Activated CD8-positive, alpha-beta T cell treated with anti-CD3 and anti-CD28 coated beads for 36 hours (primary cell): ENCODE measurements around the gene ST8SIA1. TPM values are rescaled to one million over a fixed set of nuclear protein-coding genes. Genes with fewer than 3 reads are reported as not detected.

Experiments used
- ATAC-seq: fragments of 200-7000 bp; cut with Tn5 transposase; one replicate; pipeline ENCODE4 v1.10.0; 2021; ENCODE audit warnings: mild to moderate bottlenecking, moderate library complexity
- CTCF ChIA-PET: fragments of 350-600 bp; sonication (Branson Sonifier 250); formaldehyde crosslinking; loops from one replicate; lab custom pipeline; 2021; ENCODE audit warnings: antibody characterized with exemption; lab: Charles Lee
- POLR2A ChIA-PET: fragments of 350-600 bp; sonication (Branson Sonifier 250); formaldehyde crosslinking; loops from one replicate; lab custom pipeline; 2021; ENCODE audit warnings: antibody characterized with exemption; lab: Charles Lee
- DNase-seq: peaks from one replicate; pipeline ENCODE4 v3.0.0-alpha.2; 2020
- H3K27ac Mint-ChIP-seq: one replicate; pipeline ENCODE4 v1.8.0; 2021; ENCODE audit warnings: mild to moderate bottlenecking, mixed read lengths
- H3K27me3 Mint-ChIP-seq: one replicate; pipeline ENCODE4 v1.8.0; 2021; ENCODE audit warnings: mixed read lengths
- H3K36me3 Mint-ChIP-seq: one replicate; pipeline ENCODE4 v1.8.0; 2021; ENCODE audit warnings: low read depth, mixed read lengths
- H3K4me1 Mint-ChIP-seq: one replicate; pipeline ENCODE4 v1.8.0; 2021; ENCODE audit warnings: low read depth, mixed read lengths
- H3K4me3 Mint-ChIP-seq: one replicate; pipeline ENCODE4 v1.8.0; 2021; ENCODE audit warnings: mild to moderate bottlenecking, moderate library complexity, mixed read lengths
- H3K9me3 Mint-ChIP-seq: one replicate; pipeline ENCODE4 v1.8.0; 2021; ENCODE audit warnings: mixed read lengths
- CTCF ChIP-seq: fragments of 200-600 bp; IDR thresholded peaks from one replicate; pipeline ENCODE4 v1.8.0; 2022; ENCODE audit warnings: antibody characterized with exemption, mild to moderate bottlenecking
- intact Hi-C: fragments of 100-400 bp; cut with micrococcal nuclease; formaldehyde crosslinking; loops from one replicate; pipeline ENCODE4 v1.10.0; 2022
- total RNA-seq, 2 experiments: library from RNA; stranded (reverse); gene quantifications; one replicate each; pipeline ENCODE4 v1.2.3, GENCODE V29; 2021

ST8SIA1 gene
- total RNA-seq, 2 experiments from 2014 or later, result 1.5 to 2.5 TPM

GRCh38 chr12:22264380-22264779 lies 70.1 kb downstream of the ST8SIA1 start:
- ChIA-PET POLR2A (no interaction called here), CTCF (no interaction called here)
- intact Hi-C loops, result no loop called here
- no peak for DNase-seq
- Mint-ChIP-seq H3K36me3 (no peaks in the 10 kb centered on the region), H3K27ac (no peak overlapping the region), H3K9me3 (no peaks in the 10 kb centered on the region), H3K4me1 (peaks cover 7% of the 10 kb centered on the region), H3K27me3 (peaks cover 4% of the 10 kb centered on the region), H3K4me3 (no peak overlapping the region)
- ATAC-seq, result no peak
- no peak for TF ChIP-seq CTCF

GRCh38 chr12:22262309-22262708 lies 72.2 kb downstream of the ST8SIA1 start:
- TF ChIP-seq CTCF, result no peak
- Mint-ChIP-seq H3K9me3 (no peaks in the 10 kb centered on the region), H3K4me1 (peaks cover under 1% of the 10 kb centered on the region), H3K4me3 (no peak overlapping the region), H3K27ac (no peak overlapping the region), H3K27me3 (peaks cover 4% of the 10 kb centered on the region), H3K36me3 (no peaks in the 10 kb centered on the region)
- POLR2A ChIA-PET, result interaction anchor here (0.8 kb wide), 1 partner anchor 9 kb away, joined by 3 read pairs; no protein-coding TSS in a partner anchor
- CTCF ChIA-PET, result no interaction called here
- DNase-seq, result no peak
- ATAC-seq, result no peak
- intact Hi-C loops, result no loop called here

- CTCF ChIA-PET, result no interaction called here
- no peak for TF ChIP-seq CTCF
Observed at GRCh38 chr12:22257100-22257499, 77.4 kb downstream of the ST8SIA1 start.

GRCh38 chr12:22256605-22257004 lies 77.9 kb downstream of the ST8SIA1 start:
- H3K27me3 Mint-ChIP-seq, result peaks cover under 1% of the 10 kb centered on the region
- H3K9me3 Mint-ChIP-seq, result no peaks in the 10 kb centered on the region
- intact Hi-C loops, result no loop called here
- no peak overlapping the region for H3K4me3 Mint-ChIP-seq
- no peaks in the 10 kb centered on the region for H3K36me3 Mint-ChIP-seq
- no peak overlapping the region for H3K27ac Mint-ChIP-seq
- no peak for TF ChIP-seq CTCF
- DNase-seq, result no peak
- ChIA-PET POLR2A (no interaction called here), CTCF (no interaction called here)
- ATAC-seq, result no peak
- H3K4me1 Mint-ChIP-seq, result no peaks in the 10 kb centered on the region

More at GRCh38 chr12:22257100-22257499, 77.4 kb downstream of the ST8SIA1 start:
- no peaks in the 10 kb centered on the region for H3K9me3 Mint-ChIP-seq
- H3K36me3 Mint-ChIP-seq, result no peaks in the 10 kb centered on the region
- POLR2A ChIA-PET, result no interaction called here
- peaks cover 2% of the 10 kb centered on the region for H3K27me3 Mint-ChIP-seq
- no peaks in the 10 kb centered on the region for H3K4me1 Mint-ChIP-seq
- H3K4me3 Mint-ChIP-seq, result no peak overlapping the region
- ATAC-seq, result no peak
- intact Hi-C loops, result no loop called here
- DNase-seq, result no peak
- no peak overlapping the region for H3K27ac Mint-ChIP-seq

- H3K27ac Mint-ChIP-seq, result no peak overlapping the region
- ChIA-PET POLR2A (interaction anchor here (0.7 kb wide), 1 partner anchor 201 kb away, joined by 4 read pairs; no protein-coding TSS in a partner anchor), CTCF (no interaction called here)
- H3K4me3 Mint-ChIP-seq, result no peak overlapping the region
- no peaks in the 10 kb centered on the region for H3K9me3 Mint-ChIP-seq
- H3K4me1 Mint-ChIP-seq, result peaks cover 1% of the 10 kb centered on the region
- DNase-seq (no peak), ATAC-seq (no peak)
- intact Hi-C loops, result no loop called here
- TF ChIP-seq CTCF, result no peak
- peaks cover under 1% of the 10 kb centered on the region for H3K27me3 Mint-ChIP-seq
- no peaks in the 10 kb centered on the region for H3K36me3 Mint-ChIP-seq
Observed at GRCh38 chr12:22256041-22256441, 78.5 kb downstream of the ST8SIA1 start.
